Omental fat pad (tissue), 4 donors: ENCODE measurements around the gene ZNF668. TPM values are rescaled to one million over a fixed set of nuclear protein-coding genes. Genes with fewer than 3 reads are reported as not detected.

Source experiments
- ATAC-seq: fragments of 150-250 bp; one replicate; pipeline ENCODE4 v1.9.1; 2016; ENCODE audit warnings: mild to moderate bottlenecking, moderate library complexity; ENCODE audit not compliant: low FRiP score
- DNase-seq: peaks from one replicate; pipeline ENCODE4 v3.0.0-alpha.2; 2019; ENCODE audit warnings: low spot score
- total RNA-seq, 4 donors: library from RNA; depleted of rRNA; stranded (reverse); fragments of >200 nt; gene quantifications; one replicate each; pipeline ENCODE4 v1.1.0, GENCODE V29; 2016
- TF ChIP-seq, protein P1 (sequence below), 3 donors: fragments of 450-650 bp; IDR thresholded peaks; one replicate each; pipeline ENCODE4 v1.5.1; 2016 to 2017; ENCODE audit warnings: antibody characterized with exemption in 3 of 3, mild to moderate bottlenecking in 3 of 3, moderate library complexity in 2 of 3

ZNF668 gene
- total RNA-seq, 4 donors from 2014 or later = 7.4 to 13.9 (median 10.8) TPM

DNA sequence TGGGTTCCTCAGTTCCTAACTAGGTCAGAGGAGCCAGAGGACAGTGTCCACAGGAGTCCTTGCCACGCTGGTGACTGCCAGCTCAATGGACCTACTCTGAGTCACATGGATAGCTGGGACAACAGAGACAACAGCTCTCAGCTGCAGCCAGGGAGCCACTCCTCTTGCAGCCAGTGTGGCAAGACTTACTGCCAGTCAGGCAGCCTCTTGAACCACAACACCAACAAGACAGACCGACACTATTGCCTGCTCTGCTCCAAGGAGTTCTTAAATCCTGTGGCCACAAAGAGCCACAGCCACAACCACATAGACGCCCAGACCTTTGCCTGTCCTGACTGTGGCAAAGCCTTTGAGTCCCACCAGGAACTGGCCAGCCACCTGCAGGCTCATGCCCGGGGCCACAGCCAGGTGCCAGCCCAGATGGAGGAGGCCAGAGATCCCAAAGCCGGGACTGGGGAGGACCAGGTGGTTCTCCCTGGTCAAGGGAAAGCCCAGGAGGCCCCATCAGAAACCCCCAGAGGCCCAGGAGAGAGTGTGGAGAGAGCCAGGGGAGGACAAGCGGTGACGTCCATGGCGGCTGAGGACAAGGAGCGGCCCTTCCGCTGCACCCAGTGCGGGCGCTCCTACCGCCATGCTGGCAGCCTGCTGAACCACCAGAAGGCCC lies 6.8 kb upstream of the ZNF668 start:
- ATAC-seq (no peak), DNase-seq (no peak)
- TF ChIP-seq, protein P1, sequence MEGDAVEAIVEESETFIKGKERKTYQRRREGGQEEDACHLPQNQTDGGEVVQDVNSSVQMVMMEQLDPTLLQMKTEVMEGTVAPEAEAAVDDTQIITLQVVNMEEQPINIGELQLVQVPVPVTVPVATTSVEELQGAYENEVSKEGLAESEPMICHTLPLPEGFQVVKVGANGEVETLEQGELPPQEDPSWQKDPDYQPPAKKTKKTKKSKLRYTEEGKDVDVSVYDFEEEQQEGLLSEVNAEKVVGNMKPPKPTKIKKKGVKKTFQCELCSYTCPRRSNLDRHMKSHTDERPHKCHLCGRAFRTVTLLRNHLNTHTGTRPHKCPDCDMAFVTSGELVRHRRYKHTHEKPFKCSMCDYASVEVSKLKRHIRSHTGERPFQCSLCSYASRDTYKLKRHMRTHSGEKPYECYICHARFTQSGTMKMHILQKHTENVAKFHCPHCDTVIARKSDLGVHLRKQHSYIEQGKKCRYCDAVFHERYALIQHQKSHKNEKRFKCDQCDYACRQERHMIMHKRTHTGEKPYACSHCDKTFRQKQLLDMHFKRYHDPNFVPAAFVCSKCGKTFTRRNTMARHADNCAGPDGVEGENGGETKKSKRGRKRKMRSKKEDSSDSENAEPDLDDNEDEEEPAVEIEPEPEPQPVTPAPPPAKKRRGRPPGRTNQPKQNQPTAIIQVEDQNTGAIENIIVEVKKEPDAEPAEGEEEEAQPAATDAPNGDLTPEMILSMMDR (IDR thresholded peaks at IDR 0.05) = no peak

DNA sequence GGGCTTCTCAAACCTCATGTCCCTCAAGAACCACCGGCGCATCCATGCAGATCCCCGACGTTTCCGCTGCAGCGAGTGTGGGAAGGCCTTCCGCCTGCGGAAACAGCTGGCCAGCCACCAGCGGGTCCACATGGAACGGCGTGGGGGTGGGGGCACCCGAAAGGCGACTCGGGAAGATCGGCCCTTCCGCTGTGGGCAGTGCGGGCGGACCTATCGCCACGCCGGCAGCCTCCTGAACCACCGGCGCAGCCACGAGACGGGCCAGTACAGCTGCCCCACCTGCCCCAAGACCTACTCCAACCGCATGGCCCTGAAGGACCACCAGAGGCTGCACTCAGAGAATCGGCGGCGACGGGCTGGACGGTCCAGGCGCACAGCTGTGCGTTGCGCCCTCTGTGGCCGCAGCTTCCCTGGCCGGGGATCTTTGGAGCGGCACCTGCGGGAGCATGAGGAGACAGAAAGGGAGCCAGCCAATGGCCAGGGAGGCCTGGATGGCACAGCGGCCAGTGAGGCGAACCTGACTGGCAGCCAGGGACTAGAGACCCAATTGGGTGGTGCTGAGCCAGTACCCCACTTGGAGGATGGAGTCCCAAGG lies 6.1 kb upstream of the ZNF668 start:
- ATAC-seq = no peak

DNA sequence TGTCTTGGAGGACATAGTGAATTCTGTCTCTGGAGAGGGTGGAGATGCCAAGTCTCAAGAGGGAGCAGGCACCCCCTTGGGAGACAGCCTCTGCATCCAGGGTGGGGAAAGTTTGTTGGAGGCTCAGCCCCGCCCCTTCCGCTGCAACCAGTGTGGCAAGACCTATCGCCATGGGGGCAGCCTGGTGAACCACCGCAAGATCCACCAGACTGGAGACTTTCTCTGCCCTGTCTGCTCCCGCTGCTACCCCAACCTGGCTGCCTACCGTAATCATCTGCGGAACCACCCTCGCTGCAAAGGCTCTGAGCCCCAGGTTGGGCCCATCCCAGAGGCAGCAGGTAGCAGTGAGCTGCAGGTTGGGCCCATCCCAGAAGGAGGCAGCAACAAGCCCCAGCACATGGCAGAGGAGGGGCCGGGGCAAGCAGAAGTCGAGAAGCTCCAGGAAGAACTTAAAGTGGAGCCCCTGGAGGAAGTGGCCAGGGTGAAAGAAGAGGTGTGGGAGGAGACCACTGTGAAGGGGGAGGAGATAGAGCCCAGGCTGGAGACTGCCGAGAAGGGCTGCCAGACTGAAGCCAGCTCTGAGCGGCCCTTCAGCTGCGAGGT lies 5.4 kb upstream of the ZNF668 start:
- TF ChIP-seq, protein P1 (IDR thresholded peaks at IDR 0.05) = no peak
- ATAC-seq = no peak
- no peak for DNase-seq

More for the DNA sequence above, 6.1 kb upstream of the ZNF668 start:
- TF ChIP-seq, protein P1 (IDR thresholded peaks at IDR 0.05) = no peak
- DNase-seq = no peak

DNA sequence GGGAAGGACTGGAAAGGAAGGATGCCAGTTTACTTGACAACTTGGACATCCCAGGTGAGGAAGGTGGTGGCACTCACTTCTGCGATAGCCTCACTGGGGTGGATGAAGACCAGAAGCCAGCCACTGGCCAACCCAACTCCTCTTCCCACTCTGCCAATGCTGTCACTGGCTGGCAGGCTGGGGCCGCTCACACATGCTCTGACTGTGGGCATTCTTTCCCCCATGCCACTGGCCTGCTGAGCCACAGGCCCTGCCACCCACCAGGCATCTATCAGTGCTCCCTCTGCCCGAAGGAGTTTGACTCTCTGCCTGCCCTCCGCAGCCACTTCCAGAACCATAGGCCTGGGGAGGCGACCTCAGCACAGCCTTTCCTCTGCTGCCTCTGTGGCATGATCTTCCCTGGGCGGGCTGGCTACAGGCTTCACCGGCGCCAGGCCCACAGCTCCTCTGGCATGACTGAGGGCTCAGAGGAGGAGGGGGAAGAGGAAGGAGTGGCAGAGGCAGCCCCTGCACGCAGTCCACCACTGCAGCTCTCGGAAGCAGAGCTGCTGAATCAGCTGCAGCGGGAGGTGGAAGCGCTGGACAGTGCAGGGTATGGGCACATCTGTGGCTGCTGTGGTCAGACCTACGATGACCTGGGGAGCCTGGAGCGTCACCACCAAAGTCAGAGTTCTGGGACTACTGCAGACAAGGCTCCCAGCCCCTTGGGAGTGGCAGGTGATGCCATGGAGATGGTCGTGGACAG lies 4.7 kb upstream of the ZNF668 start:
- ATAC-seq (no peak), DNase-seq (no peak)
- TF ChIP-seq, protein P1 (IDR thresholded peaks at IDR 0.05) = no peak

DNA sequence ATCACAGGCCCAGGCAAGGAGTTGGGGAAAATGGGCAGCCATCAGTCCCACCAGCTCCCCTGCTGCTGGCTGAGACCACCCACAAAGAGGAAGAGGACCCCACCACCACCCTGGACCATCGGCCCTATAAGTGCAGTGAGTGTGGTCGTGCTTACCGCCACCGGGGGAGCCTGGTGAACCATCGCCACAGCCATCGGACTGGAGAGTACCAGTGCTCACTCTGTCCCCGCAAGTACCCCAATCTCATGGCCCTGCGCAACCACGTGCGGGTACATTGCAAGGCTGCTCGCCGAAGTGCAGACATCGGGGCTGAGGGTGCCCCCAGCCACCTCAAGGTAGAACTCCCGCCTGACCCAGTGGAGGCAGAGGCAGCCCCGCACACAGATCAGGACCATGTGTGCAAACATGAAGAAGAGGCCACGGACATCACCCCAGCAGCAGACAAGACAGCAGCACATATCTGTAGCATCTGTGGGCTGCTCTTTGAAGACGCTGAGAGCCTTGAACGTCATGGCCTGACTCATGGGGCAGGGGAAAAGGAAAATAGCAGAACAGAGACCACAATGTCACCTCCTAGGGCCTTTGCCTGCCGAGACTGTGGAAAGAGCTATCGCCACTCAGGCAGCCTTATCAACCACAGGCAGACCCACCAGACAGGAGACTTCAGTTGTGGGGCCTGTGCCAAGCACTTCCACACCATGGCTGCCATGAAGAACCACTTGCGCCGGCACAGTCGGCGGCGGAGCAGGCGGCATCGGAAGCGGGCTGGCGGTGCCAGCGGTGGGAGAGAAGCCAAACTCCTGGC lies 3.8 kb upstream of the ZNF668 start:
- TF ChIP-seq, protein P1 (IDR thresholded peaks at IDR 0.05) = no peak
- no peak for DNase-seq
- no peak for ATAC-seq

DNA sequence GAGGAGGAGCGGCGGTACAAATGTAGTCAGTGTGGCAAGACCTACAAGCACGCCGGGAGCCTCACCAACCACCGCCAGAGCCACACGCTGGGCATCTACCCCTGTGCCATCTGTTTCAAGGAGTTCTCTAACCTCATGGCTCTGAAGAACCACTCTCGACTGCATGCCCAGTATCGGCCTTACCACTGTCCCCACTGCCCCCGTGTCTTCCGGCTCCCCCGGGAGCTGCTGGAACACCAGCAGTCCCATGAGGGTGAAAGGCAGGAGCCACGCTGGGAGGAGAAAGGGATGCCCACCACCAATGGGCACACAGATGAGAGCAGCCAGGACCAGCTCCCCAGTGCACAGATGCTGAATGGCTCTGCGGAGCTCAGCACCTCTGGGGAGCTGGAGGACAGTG lies 3.0 kb upstream of the ZNF668 start:
- no peak for ATAC-seq
- TF ChIP-seq, protein P1 (IDR thresholded peaks at IDR 0.05) = no peak
- DNase-seq = no peak
